NCI-H345 treated with DMSO at 0.1 percent for 48 hours (cell line): ENCODE results near the gene HECTD3.
A peak's percentile ranks its signal among the peaks of the same experiment; 100 is the strongest.

ENCODE experiments used
- DNase-seq: peaks from one replicate; lab custom pipeline; 2025; ENCODE audit not compliant: unreplicated experiment; lab: John Stamatoyannopoulos, UW

Gene HECTD3

GRCh38 chr1:45010855-45011811 is at the start of gene HECTD3:
TSS of gene HECTD3 (minus strand) at chr1:45011324. CDS start at chr1:45011257, 67 bp downstream.
- peak; percentile 76 for DNase-seq

- no peak for DNase-seq
These were observed 48.7 kb upstream of the HECTD3 start for GRCh38 chr1:45059829-45060228.

- no peak for DNase-seq
These were observed 46.4 kb upstream of the HECTD3 start for GRCh38 chr1:45057542-45057941.

GRCh38 chr1:45051005-45051772 is 40.1 kb upstream of the HECTD3 start:
- no peak for DNase-seq

- DNase-seq: no peak
These were observed 35.9 kb upstream of the HECTD3 start for GRCh38 chr1:45047032-45047431.

GRCh38 chr1:45044916-45045315 is 33.8 kb upstream of the HECTD3 start:
- DNase-seq: no peak

- DNase-seq: no peak
These were observed 32.0 kb upstream of the HECTD3 start for GRCh38 chr1:45043094-45043493.

GRCh38 chr1:45040297-45040696 is 29.2 kb upstream of the HECTD3 start:
- DNase-seq: no peak

GRCh38 chr1:45038661-45039364 is 27.7 kb upstream of the HECTD3 start:
- no peak for DNase-seq

GRCh38 chr1:45038240-45038639 is 27.1 kb upstream of the HECTD3 start:
- DNase-seq: no peak

GRCh38 chr1:45037456-45037855 is 26.3 kb upstream of the HECTD3 start:
- no peak for DNase-seq

GRCh38 chr1:45035631-45036301 is 24.6 kb upstream of the HECTD3 start:
- DNase-seq: no peak

GRCh38 chr1:45033356-45033755 is 22.2 kb upstream of the HECTD3 start:
- DNase-seq: no peak

GRCh38 chr1:45032837-45033236 is 21.7 kb upstream of the HECTD3 start:
- DNase-seq: no peak

GRCh38 chr1:45026446-45026845 is 15.3 kb upstream of the HECTD3 start:
- DNase-seq: no peak

GRCh38 chr1:45023663-45024062 is 12.5 kb upstream of the HECTD3 start:
- no peak for DNase-seq

- peak; percentile 5 for DNase-seq
These were observed 7.6 kb upstream of the HECTD3 start for GRCh38 chr1:45018599-45019230.

- no peak for DNase-seq
These were observed 5.6 kb upstream of the HECTD3 start for GRCh38 chr1:45016767-45017166.

- no peak for DNase-seq
These were observed 5.1 kb upstream of the HECTD3 start for GRCh38 chr1:45016090-45016697.

GRCh38 chr1:45015683-45016082 is 4.6 kb upstream of the HECTD3 start:
- no peak for DNase-seq
